ENCODE measurements around the gene TGM4.

The TGM4 gene

GRCh38 chr3:44918087-44918486 lies 43.7 kb downstream of the TGM4 start:
- no peak overlapping the region for H3K4me3 ChIP-seq (ENCODE audit: low read depth, low read length)
- peaks cover 1% of the 10 kb centered on the region for H3K9me3 ChIP-seq (ENCODE audit: insufficient read depth, low read depth, low read length)
- no peak overlapping the region for H2BK120ac ChIP-seq (ENCODE audit: insufficient read depth, low read length, poor library complexity)
- H3K36me3 ChIP-seq (ENCODE audit: control insufficient read depth in 1 of 2, insufficient read depth in 2 of 2, low read length in 2 of 2) = peaks cover 9 to 20% of the 10 kb centered on the region in 2 experiments
- H2AFZ ChIP-seq (ENCODE audit: insufficient read depth, low read length, poor library complexity) = no peak overlapping the region
- no peak overlapping the region for H3K4me2 ChIP-seq (ENCODE audit: low read length)
- H3K18ac ChIP-seq (ENCODE audit: low read length) = no peak overlapping the region
- H4K91ac ChIP-seq (ENCODE audit: low read depth, low read length) = no peak overlapping the region
- no peak overlapping the region for H3K14ac ChIP-seq (ENCODE audit: low read length)
- no peak overlapping the region for H3K9ac ChIP-seq (ENCODE audit: low read length)
- no peak for DNase-seq
- no peak overlapping the region for H4K12ac ChIP-seq (ENCODE audit: low read depth, low read length)
- H3K27ac ChIP-seq (ENCODE audit: low read depth, low read length) = no peak overlapping the region
- H3K27me3 ChIP-seq (ENCODE audit: insufficient read depth, low read length) = no peaks in the 10 kb centered on the region
- WGBS (ENCODE audit: extremely low coverage, insufficient coverage, insufficient read length) = no CpG with 5 or more reads among the region's 12 CpGs
- no peak overlapping the region for H3K4ac ChIP-seq (ENCODE audit: low read depth, low read length)
- no peak overlapping the region for H4K8ac ChIP-seq (ENCODE audit: low read depth, low read length)
- H3K4me1 ChIP-seq (ENCODE audit: control insufficient read depth in 1 of 2, insufficient read depth in 2 of 2, low read length in 2 of 2) = no peaks in the 10 kb centered on the region
- no peak overlapping the region for H2AK5ac ChIP-seq (ENCODE audit: low read length)
- no peaks in the 10 kb centered on the region for H3K79me1 ChIP-seq (ENCODE audit: low read length)
- no peaks in the 10 kb centered on the region for H3K79me2 ChIP-seq (ENCODE audit: control insufficient read depth, insufficient read depth, low read length, poor library complexity)
- no peak overlapping the region for H3K23ac ChIP-seq (ENCODE audit: low read length)
- no peak overlapping the region for H2BK5ac ChIP-seq (ENCODE audit: low read depth, low read length, poor library complexity)
- no peak overlapping the region for H2BK12ac ChIP-seq (ENCODE audit: low read length)

- Histone ChIP-seq H3K9ac (ENCODE audit: low read length) (no peak overlapping the region), H4K12ac (ENCODE audit: low read depth, low read length) (no peak overlapping the region), H3K4me3 (ENCODE audit: low read depth, low read length) (no peak overlapping the region), H3K14ac (ENCODE audit: low read length) (no peak overlapping the region), H3K9me3 (ENCODE audit: insufficient read depth, low read depth, low read length) (peaks cover 1% of the 10 kb centered on the region), H3K18ac (ENCODE audit: low read length) (no peak overlapping the region), H3K36me3 (ENCODE audit: control insufficient read depth in 1 of 2, insufficient read depth in 2 of 2, low read length in 2 of 2) (peaks cover 9 to 22% of the 10 kb centered on the region in 2 experiments), H4K91ac (ENCODE audit: low read depth, low read length) (no peak overlapping the region), H2BK120ac (ENCODE audit: insufficient read depth, low read length, poor library complexity) (no peak overlapping the region), H4K8ac (ENCODE audit: low read depth, low read length) (no peak overlapping the region), H2BK12ac (ENCODE audit: low read length) (no peak overlapping the region), H2AFZ (ENCODE audit: insufficient read depth, low read length, poor library complexity) (no peak overlapping the region), H2BK5ac (ENCODE audit: low read depth, low read length, poor library complexity) (no peak overlapping the region), H2AK5ac (ENCODE audit: low read length) (no peak overlapping the region), H3K79me1 (ENCODE audit: low read length) (no peaks in the 10 kb centered on the region), H3K23ac (ENCODE audit: low read length) (no peak overlapping the region), H3K4me1 (ENCODE audit: control insufficient read depth in 1 of 2, insufficient read depth in 2 of 2, low read length in 2 of 2) (no peaks in the 10 kb centered on the region), H3K27me3 (ENCODE audit: insufficient read depth, low read length) (no peaks in the 10 kb centered on the region), H3K4me2 (ENCODE audit: low read length) (no peak overlapping the region), H3K79me2 (ENCODE audit: control insufficient read depth, insufficient read depth, low read length, poor library complexity) (no peaks in the 10 kb centered on the region), H3K27ac (ENCODE audit: low read depth, low read length) (no peak overlapping the region), H3K4ac (ENCODE audit: low read depth, low read length) (no peak overlapping the region)
- no peak for DNase-seq
- no CpG with 5 or more reads among the region's 6 CpGs for WGBS (ENCODE audit: extremely low coverage, insufficient coverage, insufficient read length)
These were observed 44.2 kb downstream of the TGM4 start for GRCh38 chr3:44918581-44918980.

- no peak overlapping the region for H3K14ac ChIP-seq (ENCODE audit: low read length)
- peaks cover 1% of the 10 kb centered on the region for H3K9me3 ChIP-seq (ENCODE audit: insufficient read depth, low read depth, low read length)
- H3K4me2 ChIP-seq (ENCODE audit: low read length) = no peak overlapping the region
These were observed 45.7 kb downstream of the TGM4 start for GRCh38 chr3:44920081-44920480.

GRCh38 chr3:44923632-44924456 lies 49.4 kb downstream of the TGM4 start:
- H2BK120ac ChIP-seq (ENCODE audit: insufficient read depth, low read length, poor library complexity) = no peak overlapping the region
- no peaks in the 10 kb centered on the region for H3K79me1 ChIP-seq (ENCODE audit: low read length)
- no peak overlapping the region for H3K4ac ChIP-seq (ENCODE audit: low read depth, low read length)
- no peaks in the 10 kb centered on the region for H3K4me1 ChIP-seq (ENCODE audit: control insufficient read depth in 1 of 2, insufficient read depth in 2 of 2, low read length in 2 of 2)
- no peak overlapping the region for H2AK5ac ChIP-seq (ENCODE audit: low read length)
- no peaks in the 10 kb centered on the region for H3K9me3 ChIP-seq (ENCODE audit: insufficient read depth, low read depth, low read length)
- H2AFZ ChIP-seq (ENCODE audit: insufficient read depth, low read length, poor library complexity) = no peak overlapping the region
- no CpG with 5 or more reads among the region's 3 CpGs for WGBS (ENCODE audit: extremely low coverage, insufficient coverage, insufficient read length)
- no peak overlapping the region for H3K14ac ChIP-seq (ENCODE audit: low read length)
- H3K23ac ChIP-seq (ENCODE audit: low read length) = no peak overlapping the region
- H4K12ac ChIP-seq (ENCODE audit: low read depth, low read length) = no peak overlapping the region
- no peak overlapping the region for H3K27ac ChIP-seq (ENCODE audit: low read depth, low read length)
- no peak overlapping the region for H4K91ac ChIP-seq (ENCODE audit: low read depth, low read length)
- no peak overlapping the region for H3K18ac ChIP-seq (ENCODE audit: low read length)
- no peak overlapping the region for H3K9ac ChIP-seq (ENCODE audit: low read length)
- no peak overlapping the region for H3K4me2 ChIP-seq (ENCODE audit: low read length)
- H4K8ac ChIP-seq (ENCODE audit: low read depth, low read length) = no peak overlapping the region
- H3K4me3 ChIP-seq (ENCODE audit: low read depth, low read length) = no peak overlapping the region
- no peak overlapping the region for H2BK5ac ChIP-seq (ENCODE audit: low read depth, low read length, poor library complexity)
- H3K79me2 ChIP-seq (ENCODE audit: control insufficient read depth, insufficient read depth, low read length, poor library complexity) = no peaks in the 10 kb centered on the region
- no peaks in the 10 kb centered on the region for H3K27me3 ChIP-seq (ENCODE audit: insufficient read depth, low read length)
- H2BK12ac ChIP-seq (ENCODE audit: low read length) = no peak overlapping the region
- peak; percentile 27 to 83 for DNase-seq
- H3K36me3 ChIP-seq (ENCODE audit: control insufficient read depth in 1 of 2, insufficient read depth in 2 of 2, low read length in 2 of 2) = peaks cover 24 to 36% of the 10 kb centered on the region in 2 experiments

More at GRCh38 chr3:44920081-44920480, 45.7 kb downstream of the TGM4 start:
- no peak overlapping the region for H2BK12ac ChIP-seq (ENCODE audit: low read length)
- no peak overlapping the region for H4K8ac ChIP-seq (ENCODE audit: low read depth, low read length)
- no peak overlapping the region for H2BK120ac ChIP-seq (ENCODE audit: insufficient read depth, low read length, poor library complexity)
- no peaks in the 10 kb centered on the region for H3K79me2 ChIP-seq (ENCODE audit: control insufficient read depth, insufficient read depth, low read length, poor library complexity)
- no peak overlapping the region for H4K12ac ChIP-seq (ENCODE audit: low read depth, low read length)
- no peak overlapping the region for H3K27ac ChIP-seq (ENCODE audit: low read depth, low read length)
- H3K4me3 ChIP-seq (ENCODE audit: low read depth, low read length) = no peak overlapping the region
- H3K9ac ChIP-seq (ENCODE audit: low read length) = no peak overlapping the region
- H3K4me1 ChIP-seq (ENCODE audit: control insufficient read depth in 1 of 2, insufficient read depth in 2 of 2, low read length in 2 of 2) = no peaks in the 10 kb centered on the region
- no peaks in the 10 kb centered on the region for H3K79me1 ChIP-seq (ENCODE audit: low read length)
- no peak overlapping the region for H2AK5ac ChIP-seq (ENCODE audit: low read length)
- no peak overlapping the region for H4K91ac ChIP-seq (ENCODE audit: low read depth, low read length)
- no CpG with 5 or more reads among the region's 3 CpGs for WGBS (ENCODE audit: extremely low coverage, insufficient coverage, insufficient read length)
- peaks cover 9 to 23% of the 10 kb centered on the region in 2 experiments for H3K36me3 ChIP-seq (ENCODE audit: control insufficient read depth in 1 of 2, insufficient read depth in 2 of 2, low read length in 2 of 2)
- no peaks in the 10 kb centered on the region for H3K27me3 ChIP-seq (ENCODE audit: insufficient read depth, low read length)
- no peak overlapping the region for H3K18ac ChIP-seq (ENCODE audit: low read length)
- DNase-seq = no peak
- H3K4ac ChIP-seq (ENCODE audit: low read depth, low read length) = no peak overlapping the region
- H2BK5ac ChIP-seq (ENCODE audit: low read depth, low read length, poor library complexity) = no peak overlapping the region
- H3K23ac ChIP-seq (ENCODE audit: low read length) = no peak overlapping the region
- no peak overlapping the region for H2AFZ ChIP-seq (ENCODE audit: insufficient read depth, low read length, poor library complexity)
